ENCODE measurements around the gene OST4.
"Not testable (repeated sequence)": the region's sequence is repeated elsewhere in the genome, so short reads cannot be mapped to it uniquely, and the experiment has no call there.

OST4 gene

GRCh38 chr2:27085673-27086089 is 14.2 kb upstream of the OST4 start:
- peak in 1 of 2 donors; percentile 48 for DNase-seq
- H3K9me3 Mint-ChIP-seq = no peaks in the 10 kb centered on the region
- no peaks in the 10 kb centered on the region for H3K27me3 Mint-ChIP-seq
- ATAC-seq = peak; percentile 6
- H3K27ac Mint-ChIP-seq = peak overlapping the region in 1 of 2 donors; percentile 63
- peaks cover 54% of the 10 kb centered on the region for H3K4me1 Mint-ChIP-seq
- peak overlapping the region; percentile 91 to 95 for H3K4me3 Mint-ChIP-seq

- Mint-ChIP-seq H3K4me3 (peak overlapping the region; percentile 91 to 95), H3K9me3 (no peaks in the 10 kb centered on the region), H3K27me3 (no peaks in the 10 kb centered on the region), H3K4me1 (peaks cover 59% of the 10 kb centered on the region), H3K27ac (peak overlapping the region in 1 of 2 donors; percentile 63)
- DNase-seq (no peak), ATAC-seq (no peak)
Observed at GRCh38 chr2:27085062-27085672, 13.7 kb upstream of the OST4 start.

- DNase-seq (no peak), ATAC-seq (no peak)
- Mint-ChIP-seq H3K27ac (no peak overlapping the region), H3K4me1 (peaks cover 57% of the 10 kb centered on the region), H3K9me3 (no peaks in the 10 kb centered on the region), H3K4me3 (peak overlapping the region in 1 of 2 donors; percentile 21), H3K27me3 (no peaks in the 10 kb centered on the region)
Observed at GRCh38 chr2:27084297-27085061, 13.0 kb upstream of the OST4 start.

- peaks cover 50% of the 10 kb centered on the region for H3K4me1 Mint-ChIP-seq
Observed at GRCh38 chr2:27083410-27084296, 12.2 kb upstream of the OST4 start.

GRCh38 chr2:27082773-27083409 is 11.4 kb upstream of the OST4 start:
- Mint-ChIP-seq H3K27me3 (no peaks in the 10 kb centered on the region), H3K27ac (peak overlapping the region in 1 of 2 donors; percentile 67), H3K4me3 (no peak overlapping the region), H3K9me3 (no peaks in the 10 kb centered on the region), H3K4me1 (peaks cover 52% of the 10 kb centered on the region)
- ATAC-seq = no peak
- no peak for DNase-seq

More at GRCh38 chr2:27083410-27084296, 12.2 kb upstream of the OST4 start:
- Mint-ChIP-seq H3K27me3 (no peaks in the 10 kb centered on the region), H3K9me3 (no peaks in the 10 kb centered on the region), H3K4me3 (no peak overlapping the region), H3K27ac (no peak overlapping the region)
- no peak for DNase-seq
- ATAC-seq = no peak

GRCh38 chr2:27081984-27082772 is 10.7 kb upstream of the OST4 start:
- Mint-ChIP-seq H3K27ac (peak overlapping the region in 1 of 2 donors; percentile 98), H3K4me3 (peak overlapping the region in 1 of 2 donors; percentile 88), H3K27me3 (no peaks in the 10 kb centered on the region), H3K4me1 (peaks cover 54% of the 10 kb centered on the region), H3K9me3 (no peaks in the 10 kb centered on the region)
- DNase-seq = no peak
- ATAC-seq = no peak

- ATAC-seq (no peak), DNase-seq (no peak)
- Mint-ChIP-seq H3K27ac (peak overlapping the region; percentile 90 to 91), H3K4me1 (peaks cover 56% of the 10 kb centered on the region), H3K27me3 (no peaks in the 10 kb centered on the region), H3K9me3 (no peaks in the 10 kb centered on the region), H3K4me3 (peak overlapping the region; percentile 74 to 88)
Observed at GRCh38 chr2:27080603-27080936, 9.1 kb upstream of the OST4 start.

GRCh38 chr2:27080140-27080469 is 8.7 kb upstream of the OST4 start:
- Mint-ChIP-seq H3K4me1 (peaks cover 56% of the 10 kb centered on the region), H3K27me3 (no peaks in the 10 kb centered on the region), H3K4me3 (peak overlapping the region; percentile 13 to 48), H3K27ac (peak overlapping the region; percentile 38 to 83), H3K9me3 (no peaks in the 10 kb centered on the region)
- DNase-seq = no peak
- ATAC-seq = no peak

GRCh38 chr2:27079233-27080139 is 8.0 kb upstream of the OST4 start:
- DNase-seq (no peak), ATAC-seq (no peak)
- Mint-ChIP-seq H3K4me3 (no peak overlapping the region), H3K4me1 (peaks cover 58% of the 10 kb centered on the region), H3K27me3 (no peaks in the 10 kb centered on the region), H3K9me3 (no peaks in the 10 kb centered on the region), H3K27ac (peak overlapping the region in 1 of 2 donors; percentile 38)

GRCh38 chr2:27078267-27079194 is 7.1 kb upstream of the OST4 start, which contains the start of gene EMILIN1:
EMILIN1 (plus strand) TSS chr2:27078615; CDS start chr2:27079066, 451 bp downstream.
- H3K27me3 Mint-ChIP-seq = no peaks in the 10 kb centered on the region
- no peak within 1 kb of the TSS for H3K27ac Mint-ChIP-seq
- H3K4me3 Mint-ChIP-seq = no peak within 1 kb of the TSS
- no peaks in the 10 kb centered on the region for H3K9me3 Mint-ChIP-seq
- ATAC-seq = no peak
- no peak for DNase-seq
- H3K4me1 Mint-ChIP-seq = peaks cover 68% of the 10 kb centered on the region

GRCh38 chr2:27077231-27077630 is 5.8 kb upstream of the OST4 start:
- Mint-ChIP-seq H3K4me3 (no peak overlapping the region), H3K27ac (no peak overlapping the region), H3K9me3 (no peaks in the 10 kb centered on the region), H3K27me3 (no peaks in the 10 kb centered on the region), H3K4me1 (peaks cover 78% of the 10 kb centered on the region)
- DNase-seq = no peak
- ATAC-seq = no peak

- DNase-seq (no peak), ATAC-seq (no peak)
- no peaks in the 10 kb centered on the region for H3K9me3 Mint-ChIP-seq
- H3K4me3 Mint-ChIP-seq = no peak overlapping the region
- H3K4me1 Mint-ChIP-seq = peaks cover 73% of the 10 kb centered on the region
- peak overlapping the region in 1 of 2 donors; percentile 48 for H3K27ac Mint-ChIP-seq
- H3K27me3 Mint-ChIP-seq = no peaks in the 10 kb centered on the region
Observed at GRCh38 chr2:27076323-27076722, 4.9 kb upstream of the OST4 start.

GRCh38 chr2:27075566-27075871 is 4.1 kb upstream of the OST4 start:
- Mint-ChIP-seq H3K4me1 (peaks cover 71% of the 10 kb centered on the region), H3K4me3 (peak overlapping the region; percentile 36), H3K27ac (peak overlapping the region in 1 of 2 donors; percentile 88)
- not testable (repeated sequence) for H3K27me3 Mint-ChIP-seq, H3K9me3 Mint-ChIP-seq, DNase-seq, ATAC-seq
